ENCODE results near the gene TRAPPC6A. TPM values are rescaled to one million over a fixed set of nuclear protein-coding genes. Genes with fewer than 3 reads are reported as not detected.
"Not testable (repeated sequence)": the region's sequence is repeated elsewhere in the genome, so short reads cannot be mapped to it uniquely, and the experiment has no call there.

The TRAPPC6A gene
- total and polyA plus RNA-seq, 4 donors = 14.0 to 38.4 (median 26.2) TPM

GRCh38 chr19:45123440-45123850 lies 54.6 kb downstream of the TRAPPC6A start:
- DNase-seq = peak in 1 of 3 donors; percentile 27
- H3K4me3 ChIP-seq = no peak overlapping the region
- no peak overlapping the region for H3K27ac ChIP-seq (ENCODE audit: low read depth in 1 of 2, low read length in 1 of 2)
- WGBS, 2 donors = 70 to 87% methylated on average over 9 of the region's 9 CpGs
- peaks cover 0 to 7% (median 0%) of the 10 kb centered on the region in 5 donors for H3K4me1 ChIP-seq (ENCODE audit: control insufficient read depth in 5 of 5, insufficient read depth in 5 of 5, low read length in 5 of 5)
- H3K27me3 ChIP-seq (ENCODE audit: control insufficient read depth in 3 of 3, insufficient read depth in 3 of 3, low read length in 2 of 3) = no peaks in the 10 kb centered on the region
- no peaks in the 10 kb centered on the region for H3K36me3 ChIP-seq (ENCODE audit: control insufficient read depth in 4 of 4, insufficient read depth in 4 of 4, low read length in 4 of 4)
- ATAC-seq (ENCODE audit: insufficient read depth, low FRiP score) = no peak
- H3K9ac ChIP-seq (ENCODE audit: insufficient read depth in 1 of 2, low read length in 2 of 2) = no peak overlapping the region
- H3K9me3 ChIP-seq (ENCODE audit: control insufficient read depth in 4 of 4, insufficient read depth in 3 of 4, low read length in 3 of 4) = no peaks in the 10 kb centered on the region
- TF ChIP-seq CTCF (IDR thresholded peaks at IDR 0.05; ENCODE audit: control extremely low read depth, extremely low read depth) = no peak

GRCh38 chr19:45122832-45123231 lies 55.2 kb downstream of the TRAPPC6A start:
- DNase-seq (no peak), ATAC-seq (ENCODE audit: insufficient read depth, low FRiP score) (no peak)
- Histone ChIP-seq H3K4me3 (no peak overlapping the region), H3K4me1 (ENCODE audit: control insufficient read depth in 5 of 5, insufficient read depth in 5 of 5, low read length in 5 of 5) (peaks cover 0 to 9% (median 0%) of the 10 kb centered on the region in 5 donors), H3K9me3 (ENCODE audit: control insufficient read depth in 4 of 4, insufficient read depth in 3 of 4, low read length in 3 of 4) (no peaks in the 10 kb centered on the region), H3K27me3 (ENCODE audit: control insufficient read depth in 3 of 3, insufficient read depth in 3 of 3, low read length in 2 of 3) (no peaks in the 10 kb centered on the region), H3K36me3 (ENCODE audit: control insufficient read depth in 4 of 4, insufficient read depth in 4 of 4, low read length in 4 of 4) (no peaks in the 10 kb centered on the region), H3K9ac (ENCODE audit: insufficient read depth in 1 of 2, low read length in 2 of 2) (no peak overlapping the region), H3K27ac (ENCODE audit: low read depth in 1 of 2, low read length in 1 of 2) (no peak overlapping the region)
- 89 to 91% methylated on average over 6 of the region's 6 CpGs for WGBS, 2 donors
- no peak for TF ChIP-seq CTCF (IDR thresholded peaks at IDR 0.05; ENCODE audit: control extremely low read depth, extremely low read depth)

GRCh38 chr19:45121827-45122345 lies 56.2 kb downstream of the TRAPPC6A start:
- Histone ChIP-seq H3K4me3 (no peak overlapping the region), H3K36me3 (ENCODE audit: control insufficient read depth in 4 of 4, insufficient read depth in 4 of 4, low read length in 4 of 4) (no peaks in the 10 kb centered on the region), H3K9ac (ENCODE audit: insufficient read depth in 1 of 2, low read length in 2 of 2) (no peak overlapping the region), H3K27me3 (ENCODE audit: control insufficient read depth in 3 of 3, insufficient read depth in 3 of 3, low read length in 2 of 3) (no peaks in the 10 kb centered on the region), H3K9me3 (ENCODE audit: control insufficient read depth in 4 of 4, insufficient read depth in 3 of 4, low read length in 3 of 4) (no peaks in the 10 kb centered on the region), H3K27ac (ENCODE audit: low read depth in 1 of 2, low read length in 1 of 2) (no peak overlapping the region), H3K4me1 (ENCODE audit: control insufficient read depth in 5 of 5, insufficient read depth in 5 of 5, low read length in 5 of 5) (peaks cover 0 to 14% (median 0%) of the 10 kb centered on the region in 5 donors)
- DNase-seq (no peak), ATAC-seq (ENCODE audit: insufficient read depth, low FRiP score) (no peak)
- 82 to 84% methylated on average over 11 of the region's 11 CpGs for WGBS, 2 donors
- TF ChIP-seq CTCF (IDR thresholded peaks at IDR 0.05; ENCODE audit: control extremely low read depth, extremely low read depth) = no peak

- 81 to 86% methylated on average over 6 of the region's 6 CpGs for WGBS, 2 donors
- TF ChIP-seq CTCF (IDR thresholded peaks at IDR 0.05; ENCODE audit: control extremely low read depth, extremely low read depth) = no peak
- Histone ChIP-seq H3K4me3 (no peak overlapping the region), H3K27ac (ENCODE audit: low read depth in 1 of 2, low read length in 1 of 2) (no peak overlapping the region), H3K27me3 (ENCODE audit: control insufficient read depth in 3 of 3, insufficient read depth in 3 of 3, low read length in 2 of 3) (no peaks in the 10 kb centered on the region), H3K4me1 (ENCODE audit: control insufficient read depth in 5 of 5, insufficient read depth in 5 of 5, low read length in 5 of 5) (peaks cover 0 to 18% (median 0%) of the 10 kb centered on the region in 5 donors), H3K9me3 (ENCODE audit: control insufficient read depth in 4 of 4, insufficient read depth in 3 of 4, low read length in 3 of 4) (no peaks in the 10 kb centered on the region), H3K9ac (ENCODE audit: insufficient read depth in 1 of 2, low read length in 2 of 2) (no peak overlapping the region), H3K36me3 (ENCODE audit: control insufficient read depth in 4 of 4, insufficient read depth in 4 of 4, low read length in 4 of 4) (no peaks in the 10 kb centered on the region)
- DNase-seq (no peak), ATAC-seq (ENCODE audit: insufficient read depth, low FRiP score) (no peak)
Observed at GRCh38 chr19:45119582-45119981, 58.5 kb downstream of the TRAPPC6A start.

GRCh38 chr19:45118591-45119355 lies 59.3 kb downstream of the TRAPPC6A start:
- H3K4me3 ChIP-seq; H3K9me3 ChIP-seq (ENCODE audit: control insufficient read depth in 4 of 4, insufficient read depth in 3 of 4, low read length in 3 of 4); H3K9ac ChIP-seq (ENCODE audit: insufficient read depth in 1 of 2, low read length in 2 of 2); H3K27me3 ChIP-seq (ENCODE audit: control insufficient read depth in 3 of 3, insufficient read depth in 3 of 3, low read length in 2 of 3); H3K36me3 ChIP-seq (ENCODE audit: control insufficient read depth in 4 of 4, insufficient read depth in 4 of 4, low read length in 4 of 4); ATAC-seq (ENCODE audit: insufficient read depth, low FRiP score); DNase-seq: not testable (repeated sequence)
- WGBS, 2 donors = 28 to 54% methylated on average over 18 of the region's 18 CpGs
- Histone ChIP-seq H3K4me1 (ENCODE audit: control insufficient read depth in 5 of 5, insufficient read depth in 5 of 5, low read length in 5 of 5) (peaks cover 0 to 22% (median 0%) of the 10 kb centered on the region in 5 donors), H3K27ac (ENCODE audit: low read depth in 1 of 2, low read length in 1 of 2) (peak overlapping the region in 1 of 2 donors; percentile 20)
